NOMO-1 treated with dmso at 0.1 percent for 144 hours (cell line): ENCODE measurements around the gene CELF2.

ENCODE experiments used
- DNase-seq: peaks from one replicate; lab custom pipeline; 2025; ENCODE audit not compliant: unreplicated experiment; lab: John Stamatoyannopoulos, UW

Gene CELF2

DNA sequence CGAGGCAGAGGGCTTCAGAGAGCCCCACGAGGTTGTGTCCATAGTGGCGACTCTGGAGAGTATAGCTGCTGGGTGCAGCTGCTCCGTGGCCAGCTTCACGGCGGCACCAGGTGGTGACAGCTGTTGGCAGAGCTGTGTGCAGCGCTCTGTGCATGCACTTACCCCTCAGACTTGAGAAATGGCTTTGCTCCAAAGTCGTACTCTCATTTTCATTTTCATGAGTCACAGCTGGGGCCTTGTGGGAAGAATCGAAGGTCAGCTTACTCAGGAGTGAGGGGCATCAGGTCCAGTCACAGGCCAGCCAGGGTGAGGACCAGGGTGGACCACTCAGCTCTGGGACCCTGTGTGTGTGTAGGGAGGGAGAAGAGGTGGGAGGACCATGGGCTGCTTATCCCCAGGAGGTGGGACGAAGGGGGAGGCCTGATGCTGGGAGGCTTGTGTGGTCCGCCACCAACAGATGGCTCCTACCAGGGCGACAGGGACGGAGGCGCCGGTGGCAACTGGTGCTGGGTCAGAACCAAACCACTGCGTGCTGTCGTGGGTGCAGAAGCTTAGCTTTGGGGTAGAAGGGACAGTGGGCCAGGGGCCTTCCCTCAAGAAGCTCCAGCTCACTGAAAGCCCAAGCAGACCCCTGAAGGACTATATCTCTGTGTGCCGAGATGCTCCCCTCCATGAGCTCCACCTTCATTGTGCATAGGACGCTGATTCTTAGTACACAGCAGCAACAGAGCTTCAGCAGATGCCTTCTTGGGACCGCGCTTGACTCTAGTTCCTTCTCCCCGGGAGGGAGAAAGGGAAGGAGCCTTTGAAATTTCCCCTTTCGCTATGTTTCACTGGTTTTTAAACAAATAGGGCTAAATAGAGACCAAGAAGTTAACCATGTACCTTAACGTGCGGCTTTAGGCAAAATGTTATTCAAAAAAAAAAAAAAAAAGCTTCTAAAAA lies 225.0 kb downstream of the CELF2 start:
- DNase-seq: no peak

DNA sequence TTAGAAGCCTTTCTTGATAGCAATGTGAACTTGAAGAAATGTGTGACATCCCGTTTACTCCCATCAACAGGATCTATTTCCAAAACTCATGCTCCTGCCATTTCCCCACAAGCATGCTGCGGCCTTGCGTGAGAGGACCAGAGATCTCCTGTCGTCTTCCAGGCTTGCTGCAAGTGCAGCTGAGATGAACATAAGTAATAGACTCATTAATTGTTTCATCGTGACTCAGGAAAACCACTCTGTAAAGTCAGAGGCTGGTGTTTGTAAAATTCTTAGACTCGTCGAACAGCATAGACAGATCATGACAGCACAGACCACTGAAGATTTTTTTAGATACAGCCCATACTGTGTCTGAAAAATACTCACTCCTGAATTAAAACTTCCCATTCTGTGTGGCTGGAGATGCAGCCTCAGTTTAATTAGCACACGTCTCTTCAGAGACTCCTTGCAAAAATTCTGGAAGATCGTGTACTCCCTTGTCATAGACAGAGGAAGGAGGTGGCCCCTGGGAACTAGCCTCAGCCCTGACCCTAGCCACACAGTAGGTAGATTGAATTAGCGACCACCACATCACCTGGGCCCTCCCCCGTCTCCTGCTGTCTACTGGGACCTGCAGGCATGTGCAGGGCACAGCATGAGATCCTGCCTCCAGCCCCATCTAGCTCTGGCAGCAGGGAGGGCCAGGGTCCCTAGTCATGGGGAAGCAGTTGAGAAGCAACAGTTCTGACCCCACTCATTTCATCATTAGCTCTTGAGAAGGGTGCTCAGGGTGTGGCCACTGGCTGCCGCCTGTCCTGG lies 226.0 kb downstream of the CELF2 start:
- no peak for DNase-seq

DNA sequence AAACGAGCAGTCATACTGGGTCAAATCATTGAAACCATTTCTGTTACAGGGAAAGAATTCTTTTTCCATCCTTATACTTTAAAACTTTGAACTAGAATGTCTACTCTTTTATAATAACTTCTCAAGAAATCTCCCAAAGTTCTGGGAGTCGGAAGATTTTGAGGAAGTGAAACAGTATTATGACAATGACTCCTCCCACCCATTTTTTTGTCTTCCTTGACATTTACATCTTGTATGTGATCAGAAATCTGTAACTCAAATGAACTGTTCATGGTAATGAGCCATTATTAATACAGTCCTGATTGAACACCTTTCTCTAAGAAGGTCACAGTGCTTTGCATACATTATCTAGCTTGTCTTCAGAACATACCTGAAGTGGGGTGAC lies 227.4 kb downstream of the CELF2 start:
- no peak for DNase-seq

DNA sequence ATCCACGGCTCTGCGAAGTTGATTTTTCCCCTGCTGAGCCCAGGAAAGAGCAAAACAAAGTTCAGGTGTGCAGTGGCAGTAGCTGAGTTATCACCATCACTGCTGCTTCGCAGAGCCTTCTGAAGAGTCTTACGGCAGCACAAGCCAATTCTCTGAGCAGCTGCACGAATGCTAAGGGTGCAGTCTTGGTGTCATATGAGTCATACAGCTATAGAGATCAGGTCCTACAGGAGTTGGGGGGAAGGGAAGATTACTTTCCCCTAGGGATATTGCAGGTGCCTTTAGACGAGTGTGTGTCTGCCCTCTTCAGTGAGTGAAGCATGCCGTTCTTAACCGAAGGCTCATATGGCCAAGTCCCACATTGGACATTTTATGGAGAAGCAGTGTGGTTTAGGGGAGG lies 227.8 kb downstream of the CELF2 start:
- DNase-seq: no peak

DNA sequence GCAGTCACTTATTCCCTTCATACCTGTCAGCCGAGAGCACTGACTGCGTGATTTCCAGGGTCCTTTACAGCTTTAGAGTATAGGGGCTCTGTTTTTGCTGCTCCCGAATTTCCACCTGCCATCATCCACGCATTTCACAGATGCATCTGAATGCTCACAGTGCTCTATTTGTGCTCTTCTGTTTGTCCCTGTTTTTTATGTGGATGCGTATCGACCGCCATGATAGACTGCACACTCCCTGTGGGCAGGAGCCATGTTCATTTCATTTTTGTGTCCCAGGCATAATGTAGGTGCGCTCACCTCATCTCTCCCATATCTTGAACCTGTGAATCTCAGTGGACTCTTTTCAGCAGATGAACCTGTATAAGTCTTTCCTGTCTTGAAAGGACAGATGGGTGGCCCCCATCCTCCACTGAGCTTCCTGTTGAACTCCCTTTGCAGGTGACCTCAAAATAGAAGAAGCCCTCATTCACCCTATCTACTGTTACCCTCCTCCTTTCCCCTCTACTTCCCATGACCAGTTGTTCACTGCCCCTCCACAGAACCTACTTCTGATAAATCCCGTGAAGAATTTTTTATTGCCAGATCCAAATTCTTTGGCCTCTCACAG lies 228.4 kb downstream of the CELF2 start:
- DNase-seq: no peak

DNA sequence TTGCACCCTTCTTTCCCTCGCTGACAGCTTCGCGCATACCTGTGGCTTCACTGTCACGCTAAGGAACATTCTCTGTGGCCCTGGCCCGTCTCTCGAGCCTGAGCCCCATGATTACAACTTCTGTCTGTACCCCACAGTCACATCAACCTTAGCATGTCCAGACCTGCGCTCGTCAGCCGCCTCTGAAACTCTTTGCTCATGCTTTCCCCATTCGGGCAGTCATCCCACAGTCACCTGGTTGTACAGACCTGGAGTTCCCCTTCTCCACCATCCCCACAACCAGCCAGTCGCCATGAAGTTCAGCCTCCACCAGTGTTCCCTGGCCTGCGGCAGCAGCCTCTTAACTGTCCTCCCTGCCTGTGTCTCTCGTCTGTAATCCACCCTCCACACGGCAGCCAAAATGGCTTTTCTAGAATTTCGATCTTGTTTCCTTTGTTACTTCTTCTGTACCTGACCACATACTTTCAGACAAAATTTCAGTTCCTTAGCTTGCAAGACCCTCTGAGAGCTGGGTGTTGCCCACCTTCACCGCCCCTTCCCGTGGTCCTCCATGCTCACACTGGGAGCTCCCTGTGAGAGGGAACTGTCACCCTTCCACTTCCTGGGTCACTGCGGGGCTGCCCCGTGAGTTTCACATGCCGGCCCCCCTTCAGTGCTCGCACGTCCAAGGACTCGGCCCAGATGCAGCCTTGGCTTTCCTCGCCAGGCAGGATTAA lies 229.2 kb downstream of the CELF2 start:
- DNase-seq: no peak

DNA sequence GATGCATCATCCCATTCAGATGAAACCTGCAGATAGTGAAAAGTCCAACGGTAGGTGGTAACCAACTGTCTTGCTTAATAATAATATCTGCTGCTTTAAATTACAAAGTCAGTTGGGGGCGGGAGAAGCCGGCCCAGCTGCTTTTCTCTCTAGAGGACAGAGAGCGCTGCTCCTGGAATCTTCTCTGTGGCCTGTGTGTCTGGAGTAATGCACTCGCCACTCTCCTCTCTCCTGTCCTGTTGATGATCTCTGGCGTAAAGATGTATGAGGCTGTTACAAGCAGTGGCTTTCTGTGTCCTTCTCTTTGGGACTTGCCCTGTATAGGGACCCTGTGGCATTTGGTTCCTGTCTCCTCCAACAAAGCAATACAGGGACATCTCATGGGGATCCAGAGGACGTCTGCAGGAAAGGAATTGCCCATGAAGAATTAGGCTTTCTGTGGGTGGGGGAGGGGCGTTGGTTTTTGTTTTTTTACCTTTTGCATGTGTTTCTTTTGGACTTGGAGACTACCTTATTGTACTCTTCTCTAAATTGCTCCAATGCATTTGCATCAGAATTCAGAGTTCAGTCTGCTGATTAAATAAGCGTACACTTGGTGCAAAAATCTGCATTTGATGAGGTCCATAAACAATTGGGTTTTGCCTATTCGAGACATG lies 231.6 kb downstream of the CELF2 start:
- DNase-seq: no peak

DNA sequence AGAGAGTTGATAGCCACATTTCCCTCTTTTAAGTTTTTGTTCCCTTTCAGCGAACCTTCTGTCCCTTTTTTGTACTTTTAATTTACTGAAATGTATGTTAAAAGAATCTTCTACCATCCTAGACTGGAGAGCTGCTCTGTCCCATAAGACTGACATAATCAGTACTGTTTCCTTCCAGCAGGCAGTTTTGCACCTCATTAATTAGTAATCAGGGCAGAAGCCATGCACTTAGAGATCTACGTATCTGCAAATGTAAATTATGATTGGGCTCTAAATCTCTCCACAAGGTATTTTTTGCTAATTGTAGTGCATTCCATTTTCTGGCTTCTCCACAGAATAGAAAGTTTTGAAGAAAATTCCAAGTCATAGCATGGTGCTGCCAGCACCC lies 232.1 kb downstream of the CELF2 start:
- no peak for DNase-seq

DNA sequence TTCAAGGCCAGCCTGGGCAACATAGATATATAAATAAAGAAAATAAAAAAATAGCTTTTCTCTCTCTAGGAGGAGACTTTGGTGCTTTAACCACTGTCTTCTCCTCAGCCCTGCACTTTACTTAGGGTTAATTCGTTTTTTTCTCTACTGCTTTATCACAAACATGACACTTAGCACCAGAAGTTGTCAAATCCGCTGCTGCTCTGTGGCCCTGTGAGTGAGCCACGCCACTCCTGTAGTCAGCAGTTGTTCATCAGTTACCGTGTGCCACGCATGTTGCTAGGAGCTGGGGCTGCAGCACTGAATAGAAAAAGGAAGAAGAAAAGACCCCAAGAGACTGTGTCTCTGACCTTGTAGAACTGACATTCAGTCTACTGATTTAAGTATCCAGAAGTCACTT lies 232.6 kb downstream of the CELF2 start:
- no peak for DNase-seq

DNA sequence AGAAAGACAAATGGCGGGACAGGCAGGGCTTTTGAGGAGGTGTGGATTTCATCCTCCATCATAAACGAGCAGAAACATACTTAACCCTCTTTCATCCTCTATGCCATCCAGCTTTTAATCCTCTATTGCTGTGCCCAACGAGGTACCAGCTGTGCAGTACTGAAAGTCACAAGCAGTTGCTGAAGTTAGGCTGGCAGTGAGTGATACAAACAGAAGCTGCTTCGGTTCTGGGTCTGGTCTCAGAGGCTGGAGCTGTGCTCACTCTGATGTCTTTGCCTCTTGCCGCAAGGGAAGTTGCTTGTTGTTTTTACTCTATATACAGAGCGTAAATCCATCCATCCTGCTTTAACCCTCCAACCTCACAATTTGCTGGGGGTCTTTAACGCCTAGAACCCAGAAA lies 235.2 kb downstream of the CELF2 start:
- no peak for DNase-seq

DNA sequence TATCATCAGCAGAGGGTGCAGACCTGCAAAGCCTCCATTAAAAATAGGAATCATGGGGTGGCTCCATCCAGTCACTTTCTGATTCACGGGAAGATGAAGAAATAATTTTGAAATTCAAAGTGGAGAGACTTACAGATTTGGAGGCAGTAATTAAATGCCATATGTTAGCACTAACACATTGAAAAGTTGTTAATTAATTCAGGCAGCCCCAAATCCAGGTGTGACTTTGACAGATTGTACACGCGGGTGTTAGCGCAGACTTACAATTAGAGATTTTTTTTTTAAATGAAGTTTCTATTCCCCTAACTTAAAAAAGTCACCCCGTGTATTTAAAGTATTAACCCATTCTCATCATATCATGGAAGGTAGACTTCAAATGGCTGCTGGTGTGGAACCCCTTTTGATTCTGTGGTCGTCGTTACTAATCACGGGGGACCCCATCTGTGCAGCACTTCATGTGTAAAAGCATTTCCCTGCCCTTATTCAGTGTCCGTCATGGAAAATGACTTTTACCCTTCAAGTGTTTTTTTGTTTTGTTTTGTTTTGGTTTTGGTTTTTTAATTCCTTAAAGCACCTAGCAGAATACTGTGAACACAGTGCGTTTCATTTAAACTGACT lies 235.8 kb downstream of the CELF2 start:
- DNase-seq: no peak

DNA sequence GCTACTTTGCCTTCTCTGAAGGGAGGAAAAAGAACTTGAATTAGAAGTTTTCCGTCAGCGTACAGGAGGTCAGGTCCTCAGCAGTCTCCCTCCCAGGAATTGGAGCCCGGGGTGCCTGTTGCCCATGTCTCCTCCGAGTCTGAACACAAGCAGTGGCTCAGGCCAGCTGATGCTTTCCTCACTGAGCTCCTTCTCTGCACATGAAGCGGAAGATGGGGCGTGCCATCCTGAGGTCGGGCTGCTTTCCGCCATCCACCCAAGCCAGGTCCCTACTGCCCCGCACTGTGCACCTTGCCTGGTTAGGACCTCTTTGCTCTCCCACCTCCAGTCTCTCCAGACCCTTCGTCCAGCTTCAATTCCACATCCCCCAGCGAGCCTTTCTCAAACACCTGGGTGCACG lies 237.5 kb downstream of the CELF2 start:
- DNase-seq: no peak

DNA sequence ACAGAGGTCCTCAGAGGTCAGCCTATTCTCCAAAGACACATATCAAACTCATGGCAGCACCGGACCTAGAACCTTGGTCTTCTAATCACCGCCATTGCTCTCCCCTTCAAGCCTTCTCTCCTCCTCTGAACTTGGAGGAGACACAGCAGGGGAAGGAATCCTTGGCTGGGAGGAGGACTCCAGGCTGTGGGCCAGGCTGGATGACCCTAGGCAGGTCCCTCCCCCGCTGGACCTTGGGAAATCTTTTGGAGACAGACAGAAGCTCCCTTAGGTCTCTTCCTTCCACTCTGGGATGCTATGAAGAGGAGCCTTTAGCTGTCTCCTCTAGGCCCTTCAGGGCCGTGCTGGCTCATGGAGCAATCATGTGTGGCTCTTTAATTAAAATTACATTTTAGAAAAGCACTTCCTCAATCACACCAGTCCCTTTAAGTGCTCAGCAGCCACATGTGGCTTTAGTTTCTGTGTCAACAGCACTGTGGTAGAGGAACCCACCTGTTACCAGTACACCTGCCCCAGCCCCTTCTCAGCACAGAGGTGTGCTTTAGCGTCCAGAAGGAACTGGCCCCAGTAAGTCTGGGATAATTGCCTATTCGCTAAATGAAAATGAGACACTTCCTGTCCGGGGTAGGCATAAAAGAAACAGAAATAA lies 238.2 kb downstream of the CELF2 start:
- no peak for DNase-seq

DNA sequence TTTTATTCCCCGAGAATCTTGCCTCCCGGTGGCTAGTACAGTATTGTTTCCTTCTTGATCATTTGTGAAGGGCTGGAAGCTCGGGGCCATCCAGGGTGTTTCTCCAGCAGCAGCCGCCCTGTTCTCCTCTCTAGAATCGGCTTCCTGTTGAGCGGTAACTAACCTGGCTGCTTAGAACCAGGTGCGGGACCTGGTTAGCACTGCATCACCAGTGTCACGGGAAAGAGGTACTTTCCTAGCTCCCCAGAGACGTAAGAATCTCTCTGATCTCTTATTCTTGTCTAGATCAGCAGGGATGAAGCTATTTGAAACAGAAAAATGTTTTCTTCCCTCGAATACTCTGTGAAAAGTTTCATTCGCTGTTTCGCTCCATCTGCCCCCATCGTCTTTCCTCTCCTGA lies 239.2 kb downstream of the CELF2 start:
- DNase-seq: no peak

DNA sequence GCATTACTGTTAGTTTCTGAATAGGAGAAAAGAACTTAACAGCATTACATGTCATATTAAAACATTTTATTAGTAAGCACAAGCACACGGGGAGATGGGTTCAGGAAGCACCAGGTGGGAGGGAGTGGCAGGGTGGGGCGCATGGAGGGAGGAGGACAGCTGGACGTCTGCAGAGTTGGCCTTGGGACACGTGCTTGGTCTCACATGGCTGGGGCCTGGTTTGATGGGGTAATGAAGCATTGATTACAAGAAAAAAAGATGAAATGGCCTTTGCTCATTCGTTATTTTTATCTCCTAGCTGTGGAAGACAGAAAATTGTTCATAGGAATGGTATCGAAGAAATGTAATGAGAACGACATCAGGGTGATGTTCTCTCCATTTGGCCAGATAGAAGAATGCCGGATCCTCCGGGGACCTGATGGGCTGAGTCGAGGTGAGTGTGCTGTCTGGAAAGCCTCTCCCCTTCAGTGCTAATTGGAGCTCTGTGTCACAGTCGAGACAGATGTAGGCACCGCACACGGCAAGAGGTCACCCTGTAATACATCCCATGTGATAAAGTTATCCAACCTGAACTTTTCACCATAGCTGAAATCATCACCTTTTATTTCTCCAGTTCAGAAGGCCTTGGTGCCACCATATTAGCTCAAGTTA lies 239.9 kb downstream of the CELF2 start:
- no peak for DNase-seq

DNA sequence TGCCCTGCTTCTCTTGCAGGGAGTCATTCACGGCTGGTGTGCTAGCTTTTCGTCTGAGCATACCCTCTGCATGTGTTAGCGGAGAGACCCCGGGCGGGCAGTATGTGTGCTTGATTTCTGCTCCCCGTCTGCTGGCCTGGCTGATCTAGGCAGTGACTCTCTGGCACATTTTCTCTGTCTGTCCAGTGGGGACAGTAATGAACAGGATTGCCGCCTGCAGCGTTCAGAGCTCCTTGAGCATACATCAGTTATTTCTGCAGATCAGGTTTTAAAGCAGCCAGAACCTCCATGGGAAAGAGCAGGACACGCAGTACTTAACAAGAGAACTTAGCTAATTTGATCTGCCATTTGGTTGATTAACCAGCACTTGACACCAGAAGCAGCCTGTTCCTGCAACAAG lies 242.5 kb downstream of the CELF2 start:
- DNase-seq: no peak

DNA sequence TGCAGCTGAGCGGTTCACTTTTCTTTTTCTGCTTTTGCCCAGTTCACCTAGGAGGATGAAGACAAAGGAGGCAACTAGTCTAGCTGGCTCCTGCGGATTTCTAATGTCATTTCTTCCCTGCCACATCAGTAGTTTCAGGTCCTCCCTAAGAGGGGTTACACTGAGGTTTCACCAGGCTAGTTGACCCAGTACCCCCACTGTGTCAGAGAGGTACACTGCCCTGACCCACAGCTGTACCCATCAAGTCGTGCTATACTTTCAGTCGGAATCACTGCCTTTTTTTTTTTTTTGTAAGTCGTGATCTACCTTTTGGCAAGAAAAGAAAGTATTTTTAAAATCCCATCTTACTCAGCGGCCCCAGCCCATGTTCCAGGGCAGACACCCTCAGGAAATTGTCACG lies 243.5 kb downstream of the CELF2 start:
- no peak for DNase-seq

DNA sequence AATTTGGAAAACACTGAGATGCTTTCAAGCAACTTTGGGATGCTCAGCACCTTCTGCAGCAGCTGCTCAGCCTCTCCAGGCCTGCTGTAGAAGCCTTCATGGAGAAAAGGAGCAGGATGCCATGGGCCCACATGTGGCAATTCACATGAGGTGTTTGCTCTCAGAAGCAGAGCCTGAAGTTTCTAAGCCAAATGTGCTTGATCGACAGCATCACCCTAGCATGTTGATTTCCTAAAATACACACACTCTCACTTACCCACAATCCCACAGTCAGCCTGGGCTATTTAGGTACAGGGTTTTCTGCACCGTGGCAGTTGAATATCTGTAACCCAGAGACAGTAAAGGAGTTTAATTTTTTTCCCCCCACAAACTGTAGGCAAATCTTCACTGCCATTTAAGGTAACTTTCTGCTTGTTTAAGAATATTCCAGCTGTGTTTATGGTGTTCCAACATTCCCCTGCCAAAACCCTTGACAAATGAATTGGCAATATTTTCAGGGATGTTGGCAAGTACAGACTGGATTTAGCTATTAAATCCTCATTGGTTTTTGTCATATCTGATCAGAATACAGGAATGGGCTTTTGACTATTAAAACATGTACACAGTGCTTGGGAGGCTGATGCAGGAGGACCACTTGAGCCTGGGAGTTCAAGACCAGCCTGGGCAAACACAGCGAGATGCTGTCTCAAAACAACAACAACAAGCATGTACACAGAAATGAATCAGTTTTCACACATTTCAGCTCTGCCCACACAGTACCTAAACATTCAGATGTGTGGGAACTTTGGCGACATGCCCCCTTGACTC lies 244.2 kb downstream of the CELF2 start:
- no peak for DNase-seq
